B cell (primary cell): ENCODE data around the gene UCKL1. TPM values are rescaled to one million over a fixed set of nuclear protein-coding genes. Genes with fewer than 3 reads are reported as not detected.

ENCODE experiments used
- ATAC-seq: fragments of 200-7000 bp; cut with Tn5 transposase; one replicate; pipeline ENCODE4 v1.10.0; 2021; ENCODE audit warnings: low read depth, mild to moderate bottlenecking, moderate number of reproducible peaks, moderate library complexity
- CTCF ChIA-PET: fragments of 350-600 bp; sonication (Branson Sonifier 250); formaldehyde crosslinking; loops from one replicate; lab custom pipeline; 2021; ENCODE audit warnings: antibody characterized with exemption, inconsistent platforms; lab: Charles Lee
- POLR2A ChIA-PET: fragments of 350-600 bp; sonication (Branson Sonifier 250); formaldehyde crosslinking; loops from one replicate; lab custom pipeline; 2021; ENCODE audit warnings: antibody characterized with exemption; lab: Charles Lee
- DNase-seq: peaks from one replicate; pipeline ENCODE4 v3.0.0; 2013
- H2AFZ ChIP-seq: 2 replicates; pipeline ENCODE4 v1.6.1; 2012; ENCODE audit warnings: mild to moderate bottlenecking, low read depth, low read length; ENCODE audit not compliant: insufficient read depth, poor library complexity, severe bottlenecking
- H3K27ac ChIP-seq, 2 donors: 1 replicate in 1 of 2; 2 replicates in 1 of 2; pipeline ENCODE4 v1.5.1; 2012 to 2013; ENCODE audit warnings: low read length in 2 of 2, mild to moderate bottlenecking in 2 of 2, moderate library complexity in 1 of 2
- H3K27me3 ChIP-seq, 4 experiments: fragments of 200-600 bp in 1 of 4; sonication (generic) in 1 of 4; replicated peaks in 1 of 4; 1 replicate in 2 of 4; 2 replicates in 2 of 4; pipeline versions ENCODE4 v1.6.1 to v1.7.0; 2013 to 2016; ENCODE audit warnings: low read length in 3 of 4, mild to moderate bottlenecking in 2 of 4, mixed read lengths in 1 of 4, moderate library complexity in 1 of 4; ENCODE audit not compliant: insufficient read depth in 4 of 4, control insufficient read depth in 3 of 4; ENCODE audit errors: control extremely low read depth in 1 of 4
- H3K36me3 ChIP-seq, 2 experiments: replicated peaks in 1 of 2; 1 replicate in 1 of 2; 2 replicates in 1 of 2; pipeline versions ENCODE4 v1.6.1 to v1.7.1; 2013; ENCODE audit warnings: low read length in 1 of 2; ENCODE audit not compliant: insufficient read depth in 2 of 2, control insufficient read depth in 1 of 2; ENCODE audit errors: control extremely low read depth in 1 of 2, extremely low read depth in 1 of 2
- H3K4me1 ChIP-seq, 2 donors: fragments of 200-600 bp in 1 of 2; sonication (generic) in 1 of 2; 1 replicate in 1 of 2; 2 replicates in 1 of 2; pipeline versions ENCODE4 v1.5.1 to v1.6.1; 2013 to 2017; ENCODE audit warnings: low read length in 2 of 2; ENCODE audit not compliant: control insufficient read depth in 2 of 2, insufficient read depth in 2 of 2
- H3K4me2 ChIP-seq: replicated peaks from 2 replicates; pipeline ENCODE3; 2012; ENCODE audit warnings: mild to moderate bottlenecking, low read depth, low read length; ENCODE audit not compliant: poor library complexity, severe bottlenecking
- H3K4me3 ChIP-seq, 5 experiments: fragments of 200-600 bp in 1 of 5; sonication (generic) in 1 of 5; 1 replicate in 3 of 5; 2 replicates in 2 of 5; pipeline versions ENCODE4 v1.5.1 to v1.7.0; 2011 to 2016; ENCODE audit warnings: low read length in 4 of 5, mild to moderate bottlenecking in 4 of 5, low read depth in 2 of 5, control low read depth in 1 of 5, moderate library complexity in 1 of 5; ENCODE audit not compliant: insufficient read depth in 1 of 5; ENCODE audit errors: control extremely low read depth in 1 of 5, extremely low read depth in 1 of 5
- H3K79me2 ChIP-seq: fragments of 200-600 bp; sonication (generic); one replicate; pipeline ENCODE4 v1.6.0; 2016; ENCODE audit warnings: low read length; ENCODE audit not compliant: control insufficient read depth, insufficient read depth
- H3K9ac ChIP-seq: fragments of 200-600 bp; sonication (generic); 2 replicates; pipeline ENCODE4 v1.6.1; 2017; ENCODE audit warnings: mild to moderate bottlenecking, low read length, moderate library complexity
- H3K9me3 ChIP-seq, 3 donors: one replicate each; pipeline versions ENCODE4 v1.6.1 to v1.7.1; 2013; ENCODE audit warnings: low read length in 2 of 3; ENCODE audit not compliant: control insufficient read depth in 2 of 3, insufficient read depth in 1 of 3; ENCODE audit errors: control extremely low read depth in 1 of 3
- H4K20me1 ChIP-seq: 2 replicates; pipeline ENCODE4 v1.6.0; 2012; ENCODE audit warnings: mild to moderate bottlenecking, low read length; ENCODE audit not compliant: insufficient read depth, control insufficient read depth, poor library complexity, severe bottlenecking
- H3K27ac Mint-ChIP-seq: one replicate; pipeline ENCODE4 v1.8.0; 2021; ENCODE audit warnings: mixed read lengths
- H3K27me3 Mint-ChIP-seq: one replicate; pipeline ENCODE4 v1.8.0; 2021; ENCODE audit warnings: mixed read lengths
- H3K4me1 Mint-ChIP-seq: one replicate; pipeline ENCODE4 v1.8.0; 2021; ENCODE audit warnings: mixed read lengths
- H3K4me3 Mint-ChIP-seq: one replicate; pipeline ENCODE4 v1.8.0; 2021; ENCODE audit warnings: mixed read lengths
- H3K9me3 Mint-ChIP-seq: one replicate; pipeline ENCODE4 v1.8.0; 2022; ENCODE audit warnings: mixed read lengths; ENCODE audit not compliant: insufficient read depth
- CTCF ChIP-seq: fragments of 200-600 bp; IDR thresholded peaks from one replicate; pipeline ENCODE4 v1.8.0; 2022; ENCODE audit warnings: antibody characterized with exemption, mild to moderate bottlenecking
- EZH2 ChIP-seq: IDR thresholded peaks from 2 replicates; pipeline ENCODE4 v1.6.1; 2012; ENCODE audit warnings: borderline replicate concordance, low read depth, mild to moderate bottlenecking, moderate library complexity, low read length; ENCODE audit not compliant: insufficient read depth, poor library complexity, severe bottlenecking
- WGBS: methylation state at CpG from one replicate; pipeline ENCODE4 v1.1.5; 2013; ENCODE audit warnings: missing lambda C conversion rate; ENCODE audit not compliant: insufficient coverage; 5-methylcytosine and 5-hydroxymethylcytosine counted together
- intact Hi-C: fragments of 100-400 bp; cut with micrococcal nuclease; formaldehyde crosslinking; loops from one replicate; pipeline ENCODE4 v1.10.0; 2022
- polyA plus RNA-seq: library from polyadenylated mRNA; depleted of rRNA; stranded (reverse); fragments of >200 nt; gene quantifications from 2 replicates; pipeline ENCODE4 v1.2.3, GENCODE V29; 2012
- total RNA-seq, 2 donors: library from RNA; stranded (reverse); fragments of 120-200 nt in 1 of 2; gene quantifications; 1 replicate in 1 of 2; 2 replicates in 1 of 2; pipeline versions ENCODE4 v1.2.3 to v1.2.4, GENCODE V29; 2013 to 2022

The UCKL1 gene
- total and polyA plus RNA-seq, 2 donors (not counting 1 experiment from before 2014, with no cell fraction given): 106 to 199 TPM

DNA sequence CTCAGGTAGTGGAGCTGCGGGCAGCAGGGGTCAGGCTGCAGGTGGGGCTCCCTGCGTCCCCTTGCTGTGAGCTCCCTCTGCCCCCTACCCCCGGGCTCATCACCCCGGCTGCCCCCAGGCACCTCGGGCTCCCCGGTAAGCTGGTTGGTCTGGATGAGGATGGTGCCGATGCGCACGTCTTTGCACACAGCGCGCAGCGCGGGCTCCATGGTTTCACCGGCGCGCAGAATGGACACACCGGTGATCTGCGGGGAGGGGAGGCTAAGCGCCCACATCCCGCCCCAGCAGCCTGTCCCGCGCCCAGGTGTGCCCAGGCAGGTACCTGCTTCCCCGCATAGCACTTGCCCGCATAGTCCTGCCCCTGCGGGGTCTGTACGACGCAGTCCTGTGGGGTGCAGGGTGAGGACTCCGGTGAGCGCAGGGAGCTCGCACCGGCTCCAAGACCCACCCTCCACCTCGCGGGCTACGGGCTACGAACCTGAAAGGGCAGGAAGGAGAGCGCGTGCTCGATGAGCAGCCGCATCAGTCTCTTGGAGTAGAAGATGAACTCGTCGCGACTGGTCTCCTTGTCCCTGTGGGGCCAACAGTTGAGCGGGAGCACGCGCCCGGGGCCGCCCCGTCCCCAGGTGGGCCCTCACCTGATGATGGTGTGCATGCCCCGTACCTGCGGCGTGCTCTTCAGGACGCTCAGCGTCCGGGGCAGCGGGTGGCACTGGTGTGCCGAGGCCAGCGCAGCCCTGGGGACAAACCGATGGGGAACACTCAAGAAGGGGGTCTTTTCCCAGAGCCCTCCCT lies 15.5 kb downstream of the UCKL1 start:
- CTCF ChIA-PET: no interaction called here
- no peaks in the 10 kb centered on the region for H3K27me3 Mint-ChIP-seq
- peaks cover 84% of the 10 kb centered on the region for H4K20me1 ChIP-seq
- no peaks in the 10 kb centered on the region for H3K9me3 Mint-ChIP-seq
- H3K4me3 Mint-ChIP-seq: peak overlapping the region; percentile 13
- ATAC-seq (no peak), DNase-seq (no peak)
- no peak overlapping the region for H3K4me3 ChIP-seq
- H3K4me1 ChIP-seq: peaks cover 9 to 15% of the 10 kb centered on the region in 2 donors
- no peaks in the 10 kb centered on the region for H3K27me3 ChIP-seq
- peak overlapping the region; percentile 74 for H3K4me2 ChIP-seq
- peaks cover 45% of the 10 kb centered on the region for H3K79me2 ChIP-seq
- WGBS: 97% methylated on average over 55 of the region's 58 CpGs
- peaks cover 3 to 63% of the 10 kb centered on the region in 2 experiments for H3K36me3 ChIP-seq
- no peak overlapping the region for H3K9ac ChIP-seq
- no peak overlapping the region for H2AFZ ChIP-seq
- no peak overlapping the region for H3K27ac ChIP-seq
- POLR2A ChIA-PET: interaction anchor here (0.6 to 1.1 kb wide), 2 partner anchors 15 to 399 kb away, joined by 3 read pairs; no protein-coding TSS in a partner anchor
- H3K4me1 Mint-ChIP-seq: peaks cover 17% of the 10 kb centered on the region
- H3K9me3 ChIP-seq: peaks cover 0 to 29% (median 0%) of the 10 kb centered on the region in 3 donors
- peak overlapping the region; percentile 68 for H3K27ac Mint-ChIP-seq
- intact Hi-C loops: no loop called here
- TF ChIP-seq EZH2 (no peak), CTCF (no peak)

DNA sequence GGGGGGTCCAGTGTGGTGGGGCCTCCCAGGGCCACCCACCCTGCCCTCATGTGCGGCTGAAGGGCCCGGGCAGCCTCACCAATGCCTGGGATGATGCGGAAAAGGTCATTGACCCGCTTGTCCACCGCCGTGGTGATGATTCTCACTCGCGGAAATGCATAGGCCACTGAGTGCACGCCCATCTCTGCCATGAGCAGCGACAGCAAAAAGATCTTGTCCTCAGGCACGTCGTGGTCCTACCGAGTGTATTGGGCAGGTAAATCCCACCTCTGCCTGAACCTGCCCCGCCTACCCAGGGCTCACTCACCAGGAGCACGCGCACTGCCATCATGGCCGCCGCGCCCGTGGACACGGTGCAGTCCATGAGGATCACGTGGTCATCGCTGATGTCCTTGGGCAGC lies 16.1 kb downstream of the UCKL1 start:
- intact Hi-C loops: no loop called here
- Histone ChIP-seq H3K4me3 (no peak overlapping the region), H2AFZ (no peak overlapping the region), H3K36me3 (peaks cover 3 to 63% of the 10 kb centered on the region in 2 experiments), H3K79me2 (peaks cover 44% of the 10 kb centered on the region), H3K27me3 (no peaks in the 10 kb centered on the region), H3K4me2 (no peak overlapping the region), H3K4me1 (peaks cover 9 to 15% of the 10 kb centered on the region in 2 donors), H3K9ac (no peak overlapping the region), H3K27ac (no peak overlapping the region), H4K20me1 (peaks cover 84% of the 10 kb centered on the region), H3K9me3 (peaks cover 0 to 29% (median 0%) of the 10 kb centered on the region in 3 donors)
- POLR2A ChIA-PET: no interaction called here
- H3K4me1 Mint-ChIP-seq: peaks cover 15% of the 10 kb centered on the region
- no peaks in the 10 kb centered on the region for H3K27me3 Mint-ChIP-seq
- no peak for ATAC-seq
- H3K27ac Mint-ChIP-seq: peak overlapping the region; percentile 53
- no peak for TF ChIP-seq CTCF
- TF ChIP-seq EZH2: no peak
- H3K4me3 Mint-ChIP-seq: no peak overlapping the region
- no peaks in the 10 kb centered on the region for H3K9me3 Mint-ChIP-seq
- 97% methylated on average over 23 of the region's 23 CpGs for WGBS
- DNase-seq: no peak
- CTCF ChIA-PET: no interaction called here
